HEK293 (cell line): ENCODE measurements around the gene C6orf15.

Experiments
- CTCF ChIA-PET: fragments of 350-600 bp; formaldehyde crosslinking; extraction: SDS; loops from one replicate; lab custom pipeline; 2021; ENCODE audit warnings: antibody characterized with exemption; lab: Yijun Ruan, JAX
- POLR2A ChIA-PET: fragments of 300-600 bp; formaldehyde crosslinking; extraction: SDS; loops from one replicate; lab custom pipeline; 2020; ENCODE audit warnings: antibody characterized with exemption, inconsistent platforms; lab: Yijun Ruan, JAX
- H3K27ac ChIP-seq: fragments of 200-500 bp; sonication (Bioruptor generic); 2 replicates; pipeline ENCODE4 v1.5.1; 2014; ENCODE audit warnings: low read depth, low read length, control low read depth, inconsistent platforms; ENCODE audit errors: extremely low read depth
- H3K36me3 ChIP-seq, 2 experiments: fragments of 200-500 bp in 1 of 2; sonication (Bioruptor generic) in 1 of 2; 1 replicate in 1 of 2; 2 replicates in 1 of 2; pipeline ENCODE4 v1.5.1; 2014 to 2017; ENCODE audit warnings: inconsistent platforms in 2 of 2, low read length in 2 of 2; ENCODE audit not compliant: control insufficient read depth in 2 of 2, insufficient read depth in 1 of 2
- H3K4me1 ChIP-seq: fragments of 200-500 bp; sonication (Bioruptor generic); 2 replicates; pipeline ENCODE4 v1.5.1; 2014; ENCODE audit warnings: mild to moderate bottlenecking, low read length, inconsistent platforms; ENCODE audit not compliant: control insufficient read depth, insufficient read depth
- H3K4me3 ChIP-seq: 2 replicates; pipeline ENCODE4 v1.5.1; 2011; ENCODE audit warnings: low read depth, mild to moderate bottlenecking, control low read depth, low read length, moderate library complexity
- H3K9me3 ChIP-seq: fragments of 200-500 bp; sonication (Bioruptor generic); 2 replicates; pipeline ENCODE4 v1.5.1; 2014; ENCODE audit warnings: low read depth, low read length, inconsistent platforms; ENCODE audit not compliant: control insufficient read depth, insufficient read depth
- FEZF1 ChIP-seq: fragments of 450-650 bp; formaldehyde crosslinking; IDR thresholded peaks from 2 replicates; pipeline ENCODE4 v1.5.1; 2016; ENCODE audit warnings: missing biosample characterization, missing genetic modification characterization
- IKZF3 ChIP-seq: fragments of 450-650 bp; IDR thresholded peaks from 2 replicates; pipeline ENCODE4 v1.5.0; 2018; ENCODE audit warnings: missing biosample characterization, mild to moderate bottlenecking, missing genetic modification characterization, moderate library complexity
- KLF1 ChIP-seq: fragments of 450-650 bp; formaldehyde crosslinking; IDR thresholded peaks from 2 replicates; pipeline ENCODE4 v1.5.1; 2016; ENCODE audit warnings: missing biosample characterization, missing genetic modification characterization
- MYNN ChIP-seq: fragments of 450-650 bp; formaldehyde crosslinking; IDR thresholded peaks from 2 replicates; pipeline ENCODE4 v1.5.1; 2016; ENCODE audit warnings: missing biosample characterization, missing genetic modification characterization, borderline replicate concordance
- RBAK ChIP-seq: fragments of 450-650 bp; formaldehyde crosslinking; IDR thresholded peaks from 2 replicates; pipeline ENCODE4 v1.5.1; 2016; ENCODE audit warnings: missing biosample characterization, missing genetic modification characterization
- SCRT1 ChIP-seq: fragments of 450-650 bp; formaldehyde crosslinking; IDR thresholded peaks from 2 replicates; pipeline ENCODE4 v1.5.1; 2016; ENCODE audit warnings: missing biosample characterization, missing genetic modification characterization, borderline replicate concordance
- SETDB1 ChIP-seq: IDR thresholded peaks from one replicate; pipeline ENCODE4 v1.6.1; 2017; ENCODE audit warnings: mild to moderate bottlenecking, low read length, moderate library complexity, mixed read lengths; ENCODE audit not compliant: insufficient read length
- SP7 ChIP-seq: fragments of 450-650 bp; formaldehyde crosslinking; IDR thresholded peaks from 2 replicates; pipeline ENCODE4 v1.5.1; 2016; ENCODE audit warnings: missing biosample characterization, missing genetic modification characterization
- ZFP69B ChIP-seq: fragments of 450-650 bp; formaldehyde crosslinking; IDR thresholded peaks from 2 replicates; pipeline ENCODE4 v1.5.1; 2016; ENCODE audit warnings: missing biosample characterization, missing genetic modification characterization
- ZIC2 ChIP-seq: fragments of 450-650 bp; formaldehyde crosslinking; IDR thresholded peaks from 2 replicates; pipeline ENCODE4 v1.5.1; 2016; ENCODE audit warnings: missing biosample characterization, missing genetic modification characterization
- ZNF146 ChIP-seq: fragments of 450-650 bp; formaldehyde crosslinking; IDR thresholded peaks from 2 replicates; pipeline ENCODE4 v1.5.1; 2016; ENCODE audit warnings: missing biosample characterization, missing genetic modification characterization
- ZNF2 ChIP-seq: fragments of 450-650 bp; formaldehyde crosslinking; IDR thresholded peaks from 2 replicates; pipeline ENCODE4 v1.5.1; 2016; ENCODE audit warnings: missing biosample characterization, missing genetic modification characterization
- ZNF24 ChIP-seq: fragments of 450-650 bp; formaldehyde crosslinking; IDR thresholded peaks from 2 replicates; pipeline ENCODE4 v1.5.1; 2016; ENCODE audit warnings: missing biosample characterization, missing genetic modification characterization
- ZNF302 ChIP-seq: fragments of 450-650 bp; formaldehyde crosslinking; IDR thresholded peaks from 2 replicates; pipeline ENCODE4 v1.5.1; 2016; ENCODE audit warnings: missing biosample characterization, missing genetic modification characterization, low read depth
- ZNF324 ChIP-seq: fragments of 450-650 bp; formaldehyde crosslinking; IDR thresholded peaks from 2 replicates; pipeline ENCODE4 v1.5.1; 2016; ENCODE audit warnings: missing biosample characterization, missing genetic modification characterization
- ZNF335 ChIP-seq: fragments of 450-650 bp; formaldehyde crosslinking; conservative IDR thresholded peaks from 2 replicates; pipeline ENCODE4 v1.5.1; 2016; ENCODE audit warnings: missing biosample characterization, missing genetic modification characterization
- ZNF341 ChIP-seq: fragments of 450-650 bp; formaldehyde crosslinking; IDR thresholded peaks from 2 replicates; pipeline ENCODE4; 2016; ENCODE audit warnings: low read depth, missing biosample characterization, missing genetic modification characterization
- ZNF37A ChIP-seq: fragments of 450-650 bp; IDR thresholded peaks from 2 replicates; pipeline ENCODE4 v1.5.1; 2018; ENCODE audit warnings: missing biosample characterization, missing genetic modification characterization
- ZNF473 ChIP-seq: fragments of 450-650 bp; formaldehyde crosslinking; IDR thresholded peaks from 2 replicates; pipeline ENCODE4 v1.5.1; 2017; ENCODE audit warnings: missing biosample characterization, missing genetic modification characterization
- ZNF521 ChIP-seq: fragments of 450-650 bp; formaldehyde crosslinking; IDR thresholded peaks from 2 replicates; pipeline ENCODE4 v1.5.1; 2017; ENCODE audit warnings: missing biosample characterization, mild to moderate bottlenecking, missing genetic modification characterization
- ZNF747 ChIP-seq: fragments of 450-650 bp; formaldehyde crosslinking; IDR thresholded peaks from 2 replicates; pipeline ENCODE4 v1.5.1; 2016; ENCODE audit warnings: missing biosample characterization, missing genetic modification characterization
- TF ChIP-seq, protein P1 (sequence below): fragments of 450-650 bp; formaldehyde crosslinking; IDR thresholded peaks from 2 replicates; pipeline ENCODE4 v1.5.1; 2016; ENCODE audit warnings: missing biosample characterization, missing genetic modification characterization
- TF ChIP-seq, protein P2 (sequence below): fragments of 450-650 bp; formaldehyde crosslinking; IDR thresholded peaks from 2 replicates; pipeline ENCODE4 v1.5.1; 2017; ENCODE audit warnings: missing biosample characterization, missing genetic modification characterization
- TF ChIP-seq, protein P3 (sequence below): fragments of 450-650 bp; formaldehyde crosslinking; IDR thresholded peaks from 2 replicates; pipeline ENCODE4 v1.5.1; 2016; ENCODE audit warnings: missing biosample characterization, missing genetic modification characterization

C6orf15 gene

DNA sequence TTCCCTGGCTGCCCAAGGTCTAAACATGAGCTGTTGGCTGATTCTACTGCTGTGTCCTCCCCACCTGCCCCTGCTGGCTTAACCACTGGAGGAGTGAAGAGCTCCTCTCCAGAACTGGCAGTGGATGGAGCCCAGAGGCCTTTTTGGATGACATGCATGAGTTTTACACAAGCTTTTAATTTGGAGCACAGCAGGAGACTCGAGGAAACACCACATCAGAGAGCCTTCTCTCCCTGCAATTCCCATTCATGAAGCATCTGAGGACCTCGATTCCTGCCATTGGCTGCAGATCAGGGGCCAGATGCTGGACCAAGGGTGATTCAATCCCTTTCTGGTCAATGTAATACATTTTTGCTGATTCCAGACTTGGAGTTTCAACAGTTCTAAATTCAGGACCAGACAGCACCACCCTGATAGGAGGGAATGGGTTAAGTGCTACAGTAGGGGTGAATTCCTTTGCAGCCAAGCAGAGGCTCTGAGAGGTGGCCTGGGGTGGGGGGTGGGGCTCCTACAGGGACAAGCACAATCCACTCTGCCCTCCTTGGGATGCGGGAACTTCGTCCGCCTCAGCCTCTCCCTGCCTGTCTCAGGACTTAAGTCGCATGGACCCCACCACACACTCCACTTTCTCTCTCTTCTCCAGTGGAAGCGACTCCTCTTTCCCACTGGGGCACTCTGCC is 1.6 kb upstream of the C6orf15 start (continued):
- TF ChIP-seq ZFP69B (peak; percentile 47), ZNF335 (tag by site-specific recombination) (0 out of 2 replicates have a peak, but pooled peaks have one; percentile 77), ZNF341 (tag by site-specific recombination) (peak; percentile 59), ZNF302 (tag by site-specific recombination) (no peak), ZIC2 (tag by site-specific recombination) (peak; percentile 78), SP7 (tag by site-specific recombination) (peak; percentile 42), ZNF37A (tag by site-specific recombination) (no peak), FEZF1 (tag by site-specific recombination) (peak; percentile 41; the same call in 1 of the 2 replicates), ZNF747 (no peak), MYNN (peak; percentile 90)
- TF ChIP-seq, protein P1, sequence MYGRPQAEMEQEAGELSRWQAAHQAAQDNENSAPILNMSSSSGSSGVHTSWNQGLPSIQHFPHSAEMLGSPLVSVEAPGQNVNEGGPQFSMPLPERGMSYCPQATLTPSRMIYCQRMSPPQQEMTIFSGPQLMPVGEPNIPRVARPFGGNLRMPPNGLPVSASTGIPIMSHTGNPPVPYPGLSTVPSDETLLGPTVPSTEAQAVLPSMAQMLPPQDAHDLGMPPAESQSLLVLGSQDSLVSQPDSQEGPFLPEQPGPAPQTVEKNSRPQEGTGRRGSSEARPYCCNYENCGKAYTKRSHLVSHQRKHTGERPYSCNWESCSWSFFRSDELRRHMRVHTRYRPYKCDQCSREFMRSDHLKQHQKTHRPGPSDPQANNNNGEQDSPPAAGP (tag by site-specific recombination), result 0 out of 2 replicates have a peak, but pooled peaks have one; percentile 50
- TF ChIP-seq, protein P2, sequence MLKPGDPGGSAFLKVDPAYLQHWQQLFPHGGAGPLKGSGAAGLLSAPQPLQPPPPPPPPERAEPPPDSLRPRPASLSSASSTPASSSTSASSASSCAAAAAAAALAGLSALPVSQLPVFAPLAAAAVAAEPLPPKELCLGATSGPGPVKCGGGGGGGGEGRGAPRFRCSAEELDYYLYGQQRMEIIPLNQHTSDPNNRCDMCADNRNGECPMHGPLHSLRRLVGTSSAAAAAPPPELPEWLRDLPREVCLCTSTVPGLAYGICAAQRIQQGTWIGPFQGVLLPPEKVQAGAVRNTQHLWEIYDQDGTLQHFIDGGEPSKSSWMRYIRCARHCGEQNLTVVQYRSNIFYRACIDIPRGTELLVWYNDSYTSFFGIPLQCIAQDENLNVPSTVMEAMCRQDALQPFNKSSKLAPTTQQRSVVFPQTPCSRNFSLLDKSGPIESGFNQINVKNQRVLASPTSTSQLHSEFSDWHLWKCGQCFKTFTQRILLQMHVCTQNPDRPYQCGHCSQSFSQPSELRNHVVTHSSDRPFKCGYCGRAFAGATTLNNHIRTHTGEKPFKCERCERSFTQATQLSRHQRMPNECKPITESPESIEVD (tag by site-specific recombination), result no peak; the same call in 1 of the 2 replicates
- TF ChIP-seq, all 188 proteins: peak for 10

DNA sequence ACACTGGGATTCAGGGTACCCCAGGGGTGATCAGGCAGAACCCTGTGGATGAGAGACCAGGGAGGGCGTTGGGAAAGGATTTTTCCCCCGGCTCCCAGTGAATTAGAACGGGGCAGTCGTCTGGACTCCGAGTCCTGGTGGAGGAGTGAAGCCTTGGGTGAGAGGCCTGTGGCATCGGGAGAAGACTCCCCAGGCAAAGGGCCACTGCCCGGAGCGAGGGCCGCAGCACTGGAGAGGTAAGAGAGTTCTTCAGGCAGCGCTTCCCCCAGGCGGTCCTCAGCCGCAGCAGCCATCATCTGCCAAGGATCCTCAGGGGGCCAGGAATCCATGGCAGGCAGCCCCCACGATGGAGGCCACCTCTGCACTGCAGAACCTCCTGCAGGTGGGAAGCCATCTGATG is 663 bp downstream of the C6orf15 start:
- H3K4me1 ChIP-seq, result peaks cover 7% of the 10 kb centered on the region
- TF ChIP-seq SCRT1 (tag by site-specific recombination) (no peak), ZNF521 (tag by site-specific recombination) (no peak), ZNF2 (tag by site-specific recombination) (no peak), ZNF324 (no peak), ZNF146 (tag by site-specific recombination) (no peak), IKZF3 (tag by site-specific recombination) (no peak), SETDB1 (no peak), ZNF24 (tag by site-specific recombination) (no peak), ZNF473 (tag by site-specific recombination) (no peak), RBAK (no peak), KLF1 (tag by site-specific recombination) (no peak)
- TF ChIP-seq, protein P3, sequence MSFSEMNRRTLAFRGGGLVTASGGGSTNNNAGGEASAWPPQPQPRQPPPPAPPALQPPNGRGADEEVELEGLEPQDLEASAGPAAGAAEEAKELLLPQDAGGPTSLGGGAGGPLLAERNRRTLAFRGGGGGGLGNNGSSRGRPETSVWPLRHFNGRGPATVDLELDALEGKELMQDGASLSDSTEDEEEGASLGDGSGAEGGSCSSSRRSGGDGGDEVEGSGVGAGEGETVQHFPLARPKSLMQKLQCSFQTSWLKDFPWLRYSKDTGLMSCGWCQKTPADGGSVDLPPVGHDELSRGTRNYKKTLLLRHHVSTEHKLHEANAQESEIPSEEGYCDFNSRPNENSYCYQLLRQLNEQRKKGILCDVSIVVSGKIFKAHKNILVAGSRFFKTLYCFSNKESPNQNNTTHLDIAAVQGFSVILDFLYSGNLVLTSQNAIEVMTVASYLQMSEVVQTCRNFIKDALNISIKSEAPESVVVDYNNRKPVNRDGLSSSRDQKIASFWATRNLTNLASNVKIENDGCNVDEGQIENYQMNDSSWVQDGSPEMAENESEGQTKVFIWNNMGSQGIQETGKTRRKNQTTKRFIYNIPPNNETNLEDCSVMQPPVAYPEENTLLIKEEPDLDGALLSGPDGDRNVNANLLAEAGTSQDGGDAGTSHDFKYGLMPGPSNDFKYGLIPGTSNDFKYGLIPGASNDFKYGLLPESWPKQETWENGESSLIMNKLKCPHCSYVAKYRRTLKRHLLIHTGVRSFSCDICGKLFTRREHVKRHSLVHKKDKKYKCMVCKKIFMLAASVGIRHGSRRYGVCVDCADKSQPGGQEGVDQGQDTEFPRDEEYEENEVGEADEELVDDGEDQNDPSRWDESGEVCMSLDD (tag by site-specific recombination), result no peak
- TF ChIP-seq, all 188 proteins: peak for 0
- H3K4me3 ChIP-seq, result no peak overlapping the region
- ChIA-PET POLR2A (no interaction called here), CTCF (interaction anchor here (0.8 to 8.3 kb wide), 4 partner anchors 9 to 143 kb away, joined by 3 to 60 read pairs (median 4); no protein-coding TSS in a partner anchor)
- H3K36me3 ChIP-seq, result no peaks in the 10 kb centered on the region
- no peaks in the 10 kb centered on the region for H3K9me3 ChIP-seq
- H3K27ac ChIP-seq, result no peak overlapping the region
